Measurements from ENCODE around the gene ZNF304. TPM values are rescaled to one million over a fixed set of nuclear protein-coding genes. Genes with fewer than 3 reads are reported as not detected.

ZNF304 gene
- 10 to 100 TPM in 1 of 2 experiments, 1 to 10 TPM in 1; 9.4 to 10.3 TPM for total RNA-seq
- 3.2 TPM for polyA plus RNA-seq

DNA sequence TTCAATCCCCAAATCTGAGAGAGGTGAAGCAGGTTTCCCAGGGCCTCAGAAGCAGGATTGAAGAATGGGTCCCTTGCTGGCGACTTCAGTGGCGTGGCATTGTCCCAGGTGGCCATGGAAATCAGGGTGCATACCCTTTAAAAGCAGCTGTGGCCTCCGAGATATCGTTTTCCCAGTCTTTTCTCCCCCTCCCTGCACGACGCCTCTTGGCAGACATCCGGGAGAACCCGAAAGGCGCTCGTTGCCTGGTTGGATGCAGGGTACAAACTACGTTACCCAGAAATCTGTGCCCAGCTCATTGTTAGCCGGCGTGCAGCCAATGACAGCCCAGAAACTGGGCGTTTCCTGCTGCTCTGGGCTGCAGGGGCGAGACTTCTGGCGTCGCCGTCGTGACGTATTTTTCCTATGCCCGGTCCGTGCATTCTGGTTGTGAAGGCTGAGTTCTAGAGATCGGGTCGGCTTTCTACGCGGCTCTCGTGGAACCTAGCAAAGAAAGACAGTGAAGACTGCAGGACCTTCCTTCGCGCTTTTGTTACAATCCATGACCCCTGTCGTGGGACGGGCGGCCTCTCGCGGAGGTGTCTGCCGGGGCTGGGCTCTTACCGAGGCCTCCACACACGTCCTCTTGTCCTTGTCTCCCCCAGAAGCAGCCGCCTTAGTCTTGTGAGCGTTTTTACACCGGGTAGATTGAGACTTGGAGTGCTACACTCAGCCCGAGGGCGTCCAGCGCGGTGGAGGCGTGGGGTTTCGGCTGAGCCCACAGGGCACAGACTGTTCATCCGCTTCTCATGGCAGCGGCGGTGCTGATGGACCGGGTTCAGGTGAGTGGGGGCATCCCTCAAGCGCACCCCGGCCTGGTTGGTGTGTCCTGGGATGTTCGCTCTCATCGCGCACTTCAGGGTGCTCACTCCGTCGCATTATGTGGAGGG lies at the start of gene ZNF304:
TSS of gene ZNF304 (plus strand) at position 395 of the 929 bp plus-strand sequence. CDS start at position 789, 394 bp downstream.
- Mint-ChIP-seq H3K36me3 (peaks cover 40 to 60% (median 52%) of the 10 kb centered on the region in 3 donors), H3K4me1 (peaks cover 31 to 40% (median 35%) of the 10 kb centered on the region in 3 donors), H3K27ac (peak within 1 kb of the TSS; percentile 87 to 98 (median 96)), H3K4me3 (peak within 1 kb of the TSS; percentile 95 to 96 (median 95)), H3K27me3 (peaks cover 5 to 9% of the 10 kb centered on the region in 2 donors), H3K9me3 (peaks cover 7 to 62% (median 48%) of the 10 kb centered on the region in 5 donors)
- Histone ChIP-seq H3K4me3 (ENCODE audit: low read length) (peak within 1 kb of the TSS; percentile 84), H3K4me1 (ENCODE audit: insufficient read depth, low read length) (peaks cover 20% of the 10 kb centered on the region), H3K27ac (ENCODE audit: low read depth, low read length) (peak within 1 kb of the TSS; percentile 78), H3K9me3 (ENCODE audit: low read length) (peaks cover 28% of the 10 kb centered on the region), H3K27me3 (ENCODE audit: insufficient read depth, low read length, poor library complexity, severe bottlenecking) (no peaks in the 10 kb centered on the region), H3K36me3 (ENCODE audit: insufficient read depth, low read length) (peaks cover 22% of the 10 kb centered on the region)
- POLR2A ChIA-PET: interaction anchor here (1.0 to 1.1 kb wide), 2 partner anchors 12 to 71 kb away, joined by 3 to 6 read pairs; partner anchors contain the start of genes TRAPPC2B, ZNF460 and ZNF547
- CTCF ChIA-PET: no interaction called here
- DNase-seq: peak; percentile 74 to 89 (median 78)

DNA sequence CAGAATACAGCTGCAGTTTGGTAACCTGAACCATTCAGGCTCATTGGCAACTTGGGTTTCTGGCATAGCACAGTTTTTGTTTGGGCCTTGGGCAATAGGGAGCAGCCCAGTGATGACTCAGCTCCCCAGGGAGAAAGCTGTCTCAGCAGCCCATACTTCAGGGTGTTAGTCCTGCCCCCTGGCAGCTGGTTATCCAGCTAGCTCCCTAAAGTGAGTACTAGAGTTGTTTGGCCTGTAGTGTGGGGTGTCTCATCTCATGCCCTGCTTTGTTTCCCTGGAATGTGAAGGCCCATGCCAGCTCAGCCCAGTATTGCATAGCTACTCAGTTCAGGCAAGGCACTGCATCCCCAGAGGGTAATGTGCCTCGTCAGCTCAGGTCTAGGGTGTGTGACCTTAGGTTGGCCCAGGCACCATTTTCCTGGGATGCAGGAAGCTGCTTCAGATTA lies 49.0 kb upstream of the ZNF304 start:
- Histone ChIP-seq H3K27ac (ENCODE audit: low read depth, low read length) (no peak overlapping the region), H3K9me3 (ENCODE audit: low read length) (no peaks in the 10 kb centered on the region), H3K27me3 (ENCODE audit: insufficient read depth, low read length, poor library complexity, severe bottlenecking) (no peaks in the 10 kb centered on the region), H3K36me3 (ENCODE audit: insufficient read depth, low read length) (no peaks in the 10 kb centered on the region), H3K4me1 (ENCODE audit: insufficient read depth, low read length) (peaks cover 4% of the 10 kb centered on the region), H3K4me3 (ENCODE audit: low read length) (no peak overlapping the region)
- peaks cover 13 to 51% (median 48%) of the 10 kb centered on the region in 3 donors for H3K36me3 Mint-ChIP-seq
- no peak for DNase-seq
- H3K4me1 Mint-ChIP-seq: peaks cover 18 to 33% (median 33%) of the 10 kb centered on the region in 3 donors
- H3K4me3 Mint-ChIP-seq: no peak overlapping the region
- H3K27me3 Mint-ChIP-seq: no peaks in the 10 kb centered on the region
- ChIA-PET POLR2A (interaction anchor here (0.6 kb wide), 1 partner anchor 16 kb away, joined by 6 read pairs; no protein-coding TSS in a partner anchor), CTCF (no interaction called here)
- H3K27ac Mint-ChIP-seq: no peak overlapping the region
- peaks cover 0 to 10% (median 0%) of the 10 kb centered on the region in 5 donors for H3K9me3 Mint-ChIP-seq

DNA sequence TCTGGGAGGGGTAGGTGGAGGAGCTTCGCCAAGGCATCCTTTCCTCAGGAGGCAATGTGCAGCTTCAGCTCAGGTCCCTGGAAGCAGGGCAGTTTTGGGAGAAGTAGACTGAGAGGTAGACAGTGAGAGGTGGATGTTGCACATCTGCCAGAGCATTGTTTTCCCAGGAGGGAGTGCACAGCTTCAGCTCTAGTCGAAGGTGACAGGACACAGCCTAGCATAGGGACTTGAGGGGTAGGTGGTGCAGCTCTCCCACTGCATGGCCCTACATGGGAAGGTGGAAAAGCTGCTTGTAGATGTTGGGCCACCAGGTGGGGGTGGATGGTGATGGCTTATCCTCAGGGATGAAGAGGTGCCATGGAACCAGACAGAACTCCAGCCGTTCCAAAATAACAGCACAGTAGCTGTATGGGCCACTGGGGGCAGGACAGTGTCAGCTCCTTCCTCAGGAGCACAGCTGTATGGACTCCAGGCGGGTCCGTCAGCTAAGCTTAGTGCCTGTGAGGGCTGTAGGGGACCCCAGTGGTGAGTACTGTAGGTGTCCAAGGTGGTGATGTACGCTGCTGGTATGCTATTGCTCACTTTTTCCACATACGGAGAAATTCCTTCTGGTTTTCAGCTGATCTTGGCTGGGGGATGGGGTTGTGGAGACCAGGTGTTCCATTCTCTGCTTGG lies 48.2 kb upstream of the ZNF304 start:
- POLR2A ChIA-PET: no interaction called here
- no peak overlapping the region for H3K27ac Mint-ChIP-seq

DNA sequence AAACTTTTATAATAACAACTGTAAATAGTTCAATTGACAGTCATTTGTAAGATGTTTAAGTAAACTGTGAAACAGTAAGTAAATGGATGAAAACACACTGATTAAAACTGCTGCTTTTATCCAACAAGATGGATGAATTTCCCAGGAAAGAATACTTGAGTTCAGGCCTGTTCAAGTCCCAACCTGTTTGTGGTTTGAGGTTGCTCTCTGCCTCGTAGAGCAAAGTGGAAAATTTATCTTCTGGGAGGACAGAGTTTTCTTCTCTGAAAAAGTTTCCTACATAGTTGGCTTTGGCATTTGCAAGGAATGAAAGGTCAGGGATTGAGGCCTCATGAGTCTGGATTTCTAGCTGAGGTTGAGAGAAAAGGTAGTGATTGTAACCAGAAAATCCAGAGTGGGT lies 46.0 kb upstream of the ZNF304 start:
- Histone ChIP-seq H3K4me1 (ENCODE audit: insufficient read depth, low read length) (no peaks in the 10 kb centered on the region), H3K27me3 (ENCODE audit: insufficient read depth, low read length, poor library complexity, severe bottlenecking) (no peaks in the 10 kb centered on the region), H3K9me3 (ENCODE audit: low read length) (no peaks in the 10 kb centered on the region), H3K4me3 (ENCODE audit: low read length) (no peak overlapping the region), H3K27ac (ENCODE audit: low read depth, low read length) (no peak overlapping the region), H3K36me3 (ENCODE audit: insufficient read depth, low read length) (no peaks in the 10 kb centered on the region)
- H3K4me1 Mint-ChIP-seq: peaks cover 5 to 16% (median 13%) of the 10 kb centered on the region in 3 donors
- H3K27me3 Mint-ChIP-seq: no peaks in the 10 kb centered on the region
- no peak overlapping the region for H3K4me3 Mint-ChIP-seq
- H3K9me3 Mint-ChIP-seq: peaks cover 0 to 11% (median 5%) of the 10 kb centered on the region in 5 donors
- ChIA-PET CTCF (no interaction called here), POLR2A (no interaction called here)
- peaks cover 6 to 33% (median 29%) of the 10 kb centered on the region in 3 donors for H3K36me3 Mint-ChIP-seq
- H3K27ac Mint-ChIP-seq: no peak overlapping the region
- DNase-seq: no peak

More for the DNA sequence above, 48.2 kb upstream of the ZNF304 start:
- H3K9me3 Mint-ChIP-seq: peaks cover 0 to 10% (median 0%) of the 10 kb centered on the region in 5 donors
- Histone ChIP-seq H3K4me1 (ENCODE audit: insufficient read depth, low read length) (peaks cover under 1% of the 10 kb centered on the region), H3K36me3 (ENCODE audit: insufficient read depth, low read length) (no peaks in the 10 kb centered on the region), H3K9me3 (ENCODE audit: low read length) (no peaks in the 10 kb centered on the region), H3K27ac (ENCODE audit: low read depth, low read length) (no peak overlapping the region), H3K27me3 (ENCODE audit: insufficient read depth, low read length, poor library complexity, severe bottlenecking) (no peaks in the 10 kb centered on the region), H3K4me3 (ENCODE audit: low read length) (no peak overlapping the region)
- CTCF ChIA-PET: no interaction called here
- peaks cover 13 to 28% (median 25%) of the 10 kb centered on the region in 3 donors for H3K4me1 Mint-ChIP-seq
- DNase-seq: no peak
- H3K27me3 Mint-ChIP-seq: no peaks in the 10 kb centered on the region
- peaks cover 10 to 47% (median 41%) of the 10 kb centered on the region in 3 donors for H3K36me3 Mint-ChIP-seq
- no peak overlapping the region for H3K4me3 Mint-ChIP-seq

DNA sequence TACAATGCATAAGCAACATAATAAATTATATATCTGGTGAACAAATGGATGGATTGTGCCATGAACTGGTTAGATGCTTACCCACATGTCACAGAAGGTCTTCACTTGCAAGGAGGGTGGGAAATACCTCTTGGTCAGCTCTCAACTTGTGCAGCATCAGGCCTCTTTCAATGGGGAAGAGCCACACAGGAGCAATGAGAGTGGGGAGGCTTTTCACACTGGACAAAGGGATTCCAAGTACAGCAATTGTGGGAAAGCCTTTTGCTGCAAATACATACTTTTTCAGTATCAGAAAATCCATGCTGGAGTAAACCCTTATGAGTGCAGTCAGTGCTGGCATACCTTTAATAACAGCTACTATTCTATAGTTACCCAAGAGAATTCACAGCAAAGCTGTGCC lies 42.6 kb upstream of the ZNF304 start:
- H3K27ac Mint-ChIP-seq: no peak overlapping the region
- CTCF ChIA-PET: no interaction called here
- no peaks in the 10 kb centered on the region for H3K27me3 Mint-ChIP-seq
- Histone ChIP-seq H3K9me3 (ENCODE audit: low read length) (no peaks in the 10 kb centered on the region), H3K4me3 (ENCODE audit: low read length) (no peak overlapping the region), H3K4me1 (ENCODE audit: insufficient read depth, low read length) (no peaks in the 10 kb centered on the region), H3K27ac (ENCODE audit: low read depth, low read length) (no peak overlapping the region), H3K36me3 (ENCODE audit: insufficient read depth, low read length) (no peaks in the 10 kb centered on the region), H3K27me3 (ENCODE audit: insufficient read depth, low read length, poor library complexity, severe bottlenecking) (no peaks in the 10 kb centered on the region)
- H3K4me3 Mint-ChIP-seq: no peak overlapping the region
- H3K36me3 Mint-ChIP-seq: peaks cover 2 to 10% (median 9%) of the 10 kb centered on the region in 3 donors
- peaks cover 0 to 15% (median 10%) of the 10 kb centered on the region in 5 donors for H3K9me3 Mint-ChIP-seq
- H3K4me1 Mint-ChIP-seq: peaks cover 0 to 4% (median 3%) of the 10 kb centered on the region in 3 donors
- POLR2A ChIA-PET: interaction anchor here (0.5 kb wide), 1 partner anchor 103 kb away, joined by 3 read pairs; no protein-coding TSS in a partner anchor
- no peak for DNase-seq

DNA sequence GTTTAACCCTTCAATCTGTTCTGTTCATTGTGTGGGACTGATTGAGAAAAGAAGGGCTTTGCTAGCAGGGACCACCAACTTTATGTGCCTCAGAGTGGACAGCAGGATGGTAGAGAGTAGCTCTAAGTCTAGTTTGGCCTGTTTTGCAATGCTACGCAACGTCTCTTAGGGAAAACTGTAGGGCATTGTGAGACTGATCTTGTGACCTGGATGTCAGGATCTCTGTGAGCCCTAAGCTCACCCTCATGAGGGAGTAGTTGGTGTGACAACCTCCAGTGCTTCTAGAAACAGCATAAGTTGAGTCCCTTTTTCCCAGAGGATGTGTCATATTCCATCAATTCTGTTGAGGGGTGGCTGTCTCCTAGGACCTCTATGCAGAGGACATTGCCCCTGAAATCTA lies 40.3 kb upstream of the ZNF304 start:
- Mint-ChIP-seq H3K27ac (no peak overlapping the region), H3K36me3 (peaks cover 0 to 17% (median 0%) of the 10 kb centered on the region in 3 donors), H3K9me3 (peaks cover 0 to 29% (median 14%) of the 10 kb centered on the region in 5 donors), H3K4me3 (no peak overlapping the region), H3K4me1 (peaks cover 0 to 4% (median 3%) of the 10 kb centered on the region in 3 donors), H3K27me3 (peaks cover 3 to 16% of the 10 kb centered on the region in 2 donors)
- H3K4me1 ChIP-seq (ENCODE audit: insufficient read depth, low read length): no peaks in the 10 kb centered on the region
- H3K36me3 ChIP-seq (ENCODE audit: insufficient read depth, low read length): no peaks in the 10 kb centered on the region
- H3K4me3 ChIP-seq (ENCODE audit: low read length): no peak overlapping the region
- POLR2A ChIA-PET: interaction anchor here (0.6 kb wide), 1 partner anchor 13 kb away, joined by 3 read pairs; no protein-coding TSS in a partner anchor
- H3K9me3 ChIP-seq (ENCODE audit: low read length): no peaks in the 10 kb centered on the region
- no peak overlapping the region for H3K27ac ChIP-seq (ENCODE audit: low read depth, low read length)
- H3K27me3 ChIP-seq (ENCODE audit: insufficient read depth, low read length, poor library complexity, severe bottlenecking): no peaks in the 10 kb centered on the region
- no peak for DNase-seq
- CTCF ChIA-PET: no interaction called here

DNA sequence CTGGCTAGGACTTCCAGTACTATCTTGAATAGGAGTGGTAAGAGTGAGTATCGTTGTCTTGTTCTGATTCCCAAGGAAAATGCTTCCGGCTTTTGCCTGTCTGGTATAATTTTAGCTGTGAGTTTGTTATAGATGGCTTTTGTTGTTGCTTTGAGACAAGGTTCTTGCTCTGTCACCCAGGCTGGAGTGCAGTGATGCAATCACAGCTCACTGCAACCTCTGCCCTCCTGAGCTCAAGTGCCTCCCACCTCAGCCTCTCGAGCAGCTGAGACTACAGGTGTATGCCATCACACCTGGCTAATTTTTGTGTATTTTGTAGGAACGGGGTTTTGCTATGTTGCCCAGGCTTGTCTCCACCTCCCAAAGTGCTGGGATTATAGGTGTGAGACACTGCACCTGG lies 36.9 kb upstream of the ZNF304 start:
- peaks cover 0 to 4% (median 3%) of the 10 kb centered on the region in 3 donors for H3K4me1 Mint-ChIP-seq
- Histone ChIP-seq H3K36me3 (ENCODE audit: insufficient read depth, low read length) (no peaks in the 10 kb centered on the region), H3K4me3 (ENCODE audit: low read length) (no peak overlapping the region), H3K27me3 (ENCODE audit: insufficient read depth, low read length, poor library complexity, severe bottlenecking) (peaks cover 8% of the 10 kb centered on the region), H3K27ac (ENCODE audit: low read depth, low read length) (no peak overlapping the region), H3K4me1 (ENCODE audit: insufficient read depth, low read length) (no peaks in the 10 kb centered on the region), H3K9me3 (ENCODE audit: low read length) (no peaks in the 10 kb centered on the region)
- peaks cover 0 to 26% (median 0%) of the 10 kb centered on the region in 3 donors for H3K36me3 Mint-ChIP-seq
- H3K27ac Mint-ChIP-seq: no peak overlapping the region
- ChIA-PET CTCF (no interaction called here), POLR2A (no interaction called here)
- DNase-seq: no peak
- peaks cover 0 to 39% (median 14%) of the 10 kb centered on the region in 5 donors for H3K9me3 Mint-ChIP-seq
- peaks cover 14 to 35% of the 10 kb centered on the region in 2 donors for H3K27me3 Mint-ChIP-seq
- no peak overlapping the region for H3K4me3 Mint-ChIP-seq
